Stimulated activated CD4-positive, alpha-beta T cell treated with anti-CD3 and anti-CD28 coated beads, Interleukin-12 subunit alpha, Interleukin-12 subunit beta, amount 100 ng/mL, for 4 hours (primary cell): ENCODE results near the gene SLC6A16.
"Not testable (repeated sequence)": the region's sequence is repeated elsewhere in the genome, so short reads cannot be mapped to it uniquely, and the experiment has no call there.

ENCODE experiments used
- DNase-seq: peaks from one replicate; pipeline ENCODE4 v3.0.0-alpha.2; 2020

SLC6A16 gene

DNA sequence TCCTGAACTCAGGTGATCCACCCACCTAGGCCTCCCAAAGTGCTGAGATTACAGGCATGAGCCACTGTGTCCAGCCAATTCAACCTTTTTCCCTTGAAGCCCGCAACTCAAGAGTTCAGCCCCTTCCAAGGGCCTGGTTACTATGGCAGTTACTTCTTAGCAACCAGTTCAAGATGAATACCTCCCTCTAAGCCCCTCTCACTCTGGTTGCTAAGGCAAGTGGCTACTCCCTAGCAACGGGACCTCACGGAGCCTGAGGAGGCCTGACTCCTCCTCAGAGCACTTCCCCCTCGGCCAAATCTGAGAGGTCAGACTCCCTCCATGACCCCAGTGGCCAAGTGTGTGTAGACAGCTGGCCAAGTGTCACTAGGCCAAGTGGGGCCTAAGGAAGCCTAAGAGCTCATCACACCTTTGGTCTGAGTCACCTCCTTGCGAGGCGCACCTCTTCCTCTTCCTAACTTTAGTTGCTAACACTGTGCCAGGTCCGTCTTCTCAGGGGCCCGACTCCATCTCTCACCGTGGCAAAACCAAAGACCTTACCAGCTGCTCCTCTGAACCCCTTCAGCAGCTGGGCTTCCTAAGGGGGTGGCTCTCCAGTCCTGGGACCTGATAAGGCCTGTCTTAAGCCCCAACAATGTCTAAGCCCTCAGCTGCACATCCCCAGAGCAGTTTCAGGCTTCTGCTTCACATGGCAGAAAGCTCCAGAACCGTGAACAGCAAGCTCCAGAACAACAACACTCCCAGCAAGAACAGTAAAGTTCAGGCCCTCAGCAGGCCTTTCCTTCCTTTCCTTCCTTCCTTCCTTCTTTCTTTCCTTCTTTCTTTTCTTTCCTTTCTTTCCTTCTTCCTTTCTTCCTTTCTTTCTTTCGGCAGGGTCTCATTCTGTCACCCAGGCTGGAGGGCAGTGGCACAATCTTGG, 19.8 kb upstream of the SLC6A16 start:
- no peak for DNase-seq

- no peak for DNase-seq
These were observed 18.1 kb upstream of the SLC6A16 start for GRCh38 chr19:49343123-49343522.

DNA sequence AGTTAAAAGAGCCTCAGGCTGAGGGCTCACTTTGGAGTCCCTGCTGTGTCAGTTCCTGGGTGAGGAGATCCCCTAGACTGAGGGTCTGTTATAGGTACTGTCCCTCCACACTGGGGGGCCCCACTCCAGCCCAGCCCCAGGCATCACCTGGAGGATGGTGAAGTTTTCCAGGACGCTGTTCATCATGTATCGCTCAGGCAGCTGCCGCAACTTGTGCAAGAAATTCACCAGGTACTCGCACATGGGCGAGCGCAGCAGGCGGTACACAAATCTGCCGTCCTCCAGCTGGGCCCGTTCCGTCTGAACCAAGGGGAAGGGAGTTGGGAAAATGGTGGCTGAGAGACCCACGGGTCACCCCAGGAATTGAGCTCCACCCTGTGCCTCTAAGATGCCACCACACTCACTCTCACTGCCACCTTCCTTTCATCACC, 17.3 kb upstream of the SLC6A16 start:
- no peak for DNase-seq

DNA sequence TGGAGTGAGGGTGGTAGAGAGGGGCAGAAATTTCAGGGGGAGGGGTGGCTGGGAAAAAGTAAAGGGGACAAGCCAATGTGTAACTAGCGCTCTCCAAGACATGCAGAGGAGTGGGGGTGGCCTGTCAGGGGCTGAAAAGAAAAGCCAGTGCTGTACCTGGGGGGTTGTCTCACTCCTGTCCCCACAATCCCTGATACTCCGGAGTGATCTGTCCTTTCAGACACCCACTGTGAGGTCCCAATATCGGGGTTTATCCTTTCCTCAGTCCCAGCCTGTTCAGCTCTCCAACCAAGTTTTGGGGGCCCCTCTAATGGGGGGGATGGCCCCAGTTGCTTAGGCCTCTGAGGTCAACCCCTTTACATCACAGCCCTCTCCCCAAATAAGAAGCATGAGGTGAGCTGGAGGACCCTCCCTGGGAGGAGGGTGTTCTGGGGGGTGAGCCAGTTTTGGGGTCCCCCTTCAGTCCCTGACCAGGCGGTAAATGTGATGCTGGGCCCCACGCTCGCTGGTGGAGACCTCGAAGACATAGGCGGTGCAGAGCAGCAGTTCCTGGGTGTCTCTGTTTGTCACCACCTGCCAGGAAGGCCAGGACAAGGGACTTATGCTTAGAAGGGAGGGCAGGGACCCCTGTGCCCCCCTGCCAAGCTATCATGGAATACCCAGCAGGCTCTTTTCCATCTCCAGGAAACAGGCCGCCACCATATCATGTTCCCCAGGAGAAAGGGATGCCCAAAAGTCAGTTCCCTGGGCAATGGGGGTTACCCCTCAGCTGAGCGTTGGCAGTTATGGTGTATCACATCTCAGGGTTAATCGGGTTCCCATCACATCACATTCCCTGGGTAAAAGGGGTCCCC, 16.1 kb upstream of the SLC6A16 start:
- no peak for DNase-seq

DNA sequence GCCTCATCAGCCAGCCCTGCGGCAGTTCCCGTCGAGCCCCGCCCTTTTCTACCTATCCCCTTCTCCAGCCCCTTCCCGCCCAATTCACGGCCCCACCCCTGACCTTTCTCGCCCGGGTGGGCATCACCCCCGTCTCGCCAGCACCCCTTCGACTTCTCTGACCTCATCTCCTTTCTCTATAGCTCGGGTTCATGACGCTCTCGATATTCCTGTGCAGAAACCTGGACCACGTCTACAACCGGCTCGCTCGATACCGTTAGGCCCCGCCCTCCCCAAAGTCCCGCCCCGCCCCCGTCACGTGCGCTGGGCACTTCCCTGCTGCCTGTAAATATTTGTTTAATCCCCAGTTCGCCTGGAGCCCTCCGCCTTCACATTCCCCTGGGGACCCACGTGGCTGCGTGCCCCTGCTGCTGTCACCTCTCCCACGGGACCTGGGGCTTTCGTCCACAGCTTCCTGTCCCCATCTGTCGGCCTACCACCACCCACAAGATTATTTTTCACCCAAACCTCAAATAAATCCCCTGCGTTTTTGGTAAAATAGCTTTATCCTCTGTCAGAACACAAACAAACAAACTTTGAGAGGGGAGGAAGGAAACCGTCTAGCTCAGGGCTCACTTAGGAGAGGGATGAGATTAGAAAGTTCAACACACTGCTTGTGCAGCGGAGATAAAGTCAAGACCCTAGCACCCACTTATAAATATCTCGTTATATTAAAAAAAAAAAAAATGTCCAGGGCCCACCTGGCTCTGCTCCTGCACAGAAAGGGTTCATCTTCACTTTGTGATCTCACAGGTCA, 15.3 kb upstream of the SLC6A16 start:
- DNase-seq: no peak

DNA sequence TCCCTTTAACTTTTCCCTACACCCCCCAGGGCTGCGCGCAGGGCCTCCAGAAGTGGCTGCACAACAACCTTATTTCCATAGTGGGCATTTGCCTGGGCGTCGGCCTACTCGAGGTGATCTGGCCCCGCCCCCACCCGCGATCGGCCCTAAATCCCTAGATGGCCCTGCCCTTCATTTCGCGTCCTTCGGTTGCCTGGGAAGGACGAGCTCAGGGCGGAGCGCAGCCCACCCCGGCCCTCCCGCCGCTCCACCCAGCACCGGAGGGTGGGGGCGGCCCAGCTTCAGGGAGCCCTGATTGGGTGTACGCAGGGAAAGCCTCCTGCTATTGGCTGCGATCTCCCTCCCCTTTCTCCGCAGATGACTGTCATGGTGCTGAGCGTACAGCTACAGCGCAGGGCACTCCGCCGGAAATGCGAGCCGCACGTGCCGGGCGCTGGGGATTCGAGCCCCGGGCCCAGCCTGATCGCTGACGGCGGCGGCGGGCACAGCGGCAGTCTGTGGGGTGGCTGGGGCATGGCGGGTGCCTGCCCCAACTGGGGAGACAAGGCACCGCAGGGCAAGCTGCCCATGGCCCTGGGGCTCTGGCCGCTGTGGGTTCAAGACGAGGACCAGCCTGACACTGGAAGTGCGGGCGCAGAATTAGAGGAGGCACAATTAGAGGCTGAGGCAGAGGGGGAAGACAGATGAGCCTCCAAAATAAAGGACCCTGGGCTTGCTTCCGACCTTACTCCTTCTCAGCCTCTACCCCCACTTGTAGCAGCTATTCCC, 14.5 kb upstream of the SLC6A16 start:
- DNase-seq: no peak

- no peak for DNase-seq
These were observed 13.8 kb upstream of the SLC6A16 start for GRCh38 chr19:49338691-49339300.

- DNase-seq: no peak
These were observed 13.2 kb upstream of the SLC6A16 start for GRCh38 chr19:49338023-49338677.

DNA sequence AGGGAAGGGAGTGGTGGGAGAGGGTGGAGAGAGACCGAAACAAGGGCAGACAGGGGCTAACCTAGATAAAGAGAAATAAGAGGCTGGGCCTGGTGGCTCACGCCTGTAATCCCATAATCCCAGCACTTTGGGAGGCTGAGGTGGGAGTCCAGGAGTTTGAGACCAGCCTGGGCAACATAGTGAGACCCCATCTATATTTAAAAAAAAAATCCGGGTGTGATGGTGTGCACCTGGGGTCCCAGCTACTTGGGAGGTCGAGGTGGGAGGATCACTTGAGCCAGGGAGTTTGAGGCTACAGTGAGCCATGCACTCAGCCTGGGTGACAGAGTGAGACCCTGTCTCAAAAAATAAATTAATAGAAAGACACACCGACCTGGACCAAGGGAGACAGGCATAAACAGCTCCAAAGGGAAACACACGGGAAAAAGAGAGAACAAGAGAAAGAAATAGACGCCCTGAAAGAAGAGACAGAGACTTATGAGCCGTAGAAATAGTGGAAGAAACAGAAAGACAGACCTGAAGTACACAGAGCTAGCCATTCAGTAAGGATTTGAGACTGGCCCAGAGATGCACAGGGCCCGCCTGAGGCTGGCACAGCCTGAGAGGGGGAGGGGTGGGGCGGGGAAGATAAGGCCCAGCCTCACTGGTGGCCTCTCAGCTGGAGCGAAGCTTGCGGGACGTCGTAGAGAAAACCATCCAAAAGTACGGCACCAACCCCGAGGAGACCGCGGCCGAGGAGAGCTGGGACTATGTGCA, 12.5 kb upstream of the SLC6A16 start:
- DNase-seq: no peak

GRCh38 chr19:49336482-49337266, 11.7 kb upstream of the SLC6A16 start:
- no peak for DNase-seq

DNA sequence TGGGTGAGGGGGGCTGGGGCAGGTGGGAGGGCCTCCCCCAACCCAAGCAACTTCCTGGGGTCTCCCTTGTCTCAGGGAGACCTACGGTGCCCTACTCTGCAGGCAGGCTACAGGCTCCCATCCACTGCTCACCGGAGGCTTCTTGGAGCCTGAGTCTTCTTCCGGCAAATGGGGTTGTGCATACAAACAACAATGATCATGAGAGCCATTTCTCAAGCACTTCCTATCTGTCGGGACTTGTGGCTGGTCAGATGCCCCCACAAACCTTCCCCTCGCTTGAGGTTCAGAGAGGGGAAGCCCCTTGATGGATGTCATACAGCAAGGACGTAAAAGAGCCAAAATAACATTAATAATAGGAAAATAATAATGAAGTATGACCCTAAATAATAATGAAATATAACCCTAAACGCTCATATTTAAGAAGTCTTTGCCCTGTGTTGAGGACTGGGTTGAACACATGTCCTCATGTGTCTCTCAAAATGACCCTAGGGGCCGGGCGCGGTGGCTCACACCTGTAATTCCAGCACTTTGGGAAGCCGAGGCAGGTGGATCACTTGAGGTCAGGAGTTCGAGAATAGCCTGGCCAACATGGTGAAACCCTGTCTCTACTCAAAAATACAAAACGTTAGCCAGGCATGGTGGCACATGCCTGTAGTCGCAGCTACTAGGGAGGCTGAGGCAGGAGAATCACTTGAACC, 10.9 kb upstream of the SLC6A16 start:
- DNase-seq: no peak

GRCh38 chr19:49335071-49335783, 10.2 kb upstream of the SLC6A16 start, which contains the start of gene CD37:
Gene CD37, plus strand, starts transcription at chr19:49335406. Its CDS starts 135 bp downstream, at chr19:49335541.
- DNase-seq: peak; percentile 40

DNA sequence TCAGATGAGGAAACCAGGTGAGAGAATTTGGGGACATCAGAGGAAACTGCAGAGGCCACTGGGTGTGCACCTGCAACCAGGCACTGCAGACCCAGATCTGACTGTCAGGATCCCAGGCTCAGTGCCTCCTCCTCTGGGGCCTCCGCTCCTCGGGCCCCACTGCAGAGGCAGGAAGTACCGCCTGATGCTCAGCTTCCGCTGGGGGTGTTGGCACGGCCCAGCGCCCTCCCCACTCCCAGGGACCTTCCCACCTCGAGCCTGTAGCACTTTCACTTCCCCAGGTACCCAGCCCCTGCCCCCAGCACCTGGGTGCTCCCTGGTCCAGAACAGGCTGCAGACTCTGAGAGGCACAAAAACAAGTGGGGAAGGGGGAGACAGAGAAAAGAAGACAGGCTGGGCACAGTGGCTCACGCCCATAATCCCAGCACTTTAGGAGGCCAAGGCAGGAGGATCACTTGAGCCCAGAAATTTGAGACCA, 8.9 kb upstream of the SLC6A16 start:
- peak; percentile 59 for DNase-seq

DNA sequence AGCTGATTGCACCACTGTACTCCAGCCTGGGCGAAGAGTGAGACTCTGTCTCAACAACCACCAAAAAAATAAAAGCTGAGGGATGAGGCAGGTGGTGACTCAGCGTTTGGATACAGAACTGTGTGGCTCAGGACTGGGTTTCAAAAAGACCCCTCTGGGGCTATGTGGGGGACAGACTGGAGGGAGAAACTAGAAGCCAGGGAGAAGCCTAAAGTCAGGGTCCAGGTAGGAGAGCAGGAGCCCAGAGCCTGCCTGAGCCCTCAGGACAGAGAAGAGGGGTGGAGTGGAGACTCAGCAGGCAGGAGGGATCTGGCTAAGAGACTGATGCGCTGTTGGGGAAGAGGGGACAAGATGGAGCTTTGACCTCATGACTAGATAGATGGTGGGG, 8.4 kb upstream of the SLC6A16 start:
- no peak for DNase-seq

DNA sequence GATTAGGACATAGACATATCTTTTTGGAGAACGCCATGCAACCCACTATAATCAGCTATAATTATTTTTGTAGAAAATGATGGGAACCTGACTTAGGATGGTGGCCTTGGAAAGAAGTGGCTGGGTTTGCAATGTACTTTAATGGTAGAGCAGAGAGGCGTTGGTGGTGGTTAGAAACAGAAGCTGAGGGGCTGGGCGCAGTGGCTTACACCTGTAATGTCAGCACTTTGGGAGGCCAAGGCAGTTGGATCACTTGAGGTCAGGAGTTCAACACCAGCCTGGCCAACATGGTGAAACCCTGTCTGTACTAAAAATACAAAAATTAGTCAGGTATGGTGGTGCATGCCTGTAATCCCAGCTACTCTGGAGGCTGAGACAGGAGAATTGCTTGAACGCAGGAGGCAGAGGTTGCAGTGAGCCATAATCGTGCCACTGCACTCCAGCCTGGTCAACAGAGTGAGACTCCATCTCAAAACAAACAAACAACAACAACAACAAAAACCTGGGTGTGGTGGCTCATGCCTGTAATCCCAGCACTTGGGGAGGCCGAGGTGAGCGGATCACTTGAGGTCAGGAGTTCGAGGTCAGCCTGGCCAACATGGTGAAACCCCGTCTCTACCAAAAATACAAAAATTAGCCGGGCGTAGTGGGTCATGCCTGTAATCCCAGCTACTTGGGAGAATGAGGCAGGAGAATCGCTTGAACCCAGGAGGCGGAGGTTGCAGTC, 7.9 kb upstream of the SLC6A16 start:
- not testable (repeated sequence) for DNase-seq

DNA sequence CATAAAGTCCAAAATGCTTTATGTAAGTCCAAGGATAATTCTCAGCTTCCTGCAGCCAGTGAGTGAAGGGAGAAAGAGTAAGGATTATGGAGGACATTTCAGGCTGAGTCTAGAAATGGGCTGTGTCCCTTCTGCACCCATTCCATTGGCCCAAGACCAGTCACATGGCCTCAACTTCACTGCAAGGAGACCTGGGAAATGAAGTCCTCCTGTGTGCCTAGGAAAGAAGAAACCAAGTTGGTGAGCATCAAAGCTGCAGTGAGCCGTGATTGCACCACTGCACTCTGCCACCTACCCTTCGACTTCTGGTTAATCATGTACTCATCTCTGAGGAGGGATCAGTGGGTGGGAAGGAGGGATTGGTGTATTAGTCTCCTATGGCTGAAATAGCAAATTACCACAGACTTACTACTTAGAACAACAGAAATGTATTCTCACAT, 6.6 kb upstream of the SLC6A16 start:
- DNase-seq: peak; percentile 42

DNA sequence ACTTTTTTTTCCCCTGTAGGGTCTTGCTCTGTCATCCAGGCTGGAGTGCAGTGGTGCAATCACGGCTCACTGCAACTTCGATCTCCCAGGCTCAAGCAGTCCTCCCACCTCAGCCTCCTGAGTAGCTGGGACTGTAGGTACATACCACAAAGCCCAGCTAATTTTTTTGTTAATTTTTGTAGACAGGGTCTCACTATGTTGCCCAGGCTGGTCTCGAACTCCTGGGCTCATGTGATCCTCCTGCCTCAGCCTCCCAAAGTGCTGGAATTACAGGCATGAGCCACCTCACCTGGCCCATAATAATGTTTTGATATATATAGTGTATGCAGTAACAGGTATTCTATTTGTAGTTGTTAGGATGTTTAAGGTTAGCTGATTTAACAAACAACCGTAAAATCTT, 6.2 kb upstream of the SLC6A16 start:
- not testable (repeated sequence) for DNase-seq
